OCI-LY3 (cell line): ENCODE measurements around the gene TRMT112.

Source experiments
- H2AFZ ChIP-seq: fragments of 200-600, 300-600 bp; shearing (Covaris generic); 2 replicates; pipeline ENCODE4 v1.6.0; 2014; ENCODE audit warnings: antibody characterized with exemption, low read depth, low read length
- H3K27ac ChIP-seq: fragments of 200-600, 300-600 bp; sonication (generic); 2 replicates; pipeline ENCODE4 v1.5.1; 2014; ENCODE audit warnings: mild to moderate bottlenecking, low read length, moderate library complexity, mixed read lengths
- H3K27me3 ChIP-seq: fragments of 200-600, 300-600 bp; sonication (generic); 2 replicates; pipeline ENCODE4 v1.6.1; 2014; ENCODE audit warnings: low read depth, low read length, mixed read lengths
- H3K36me3 ChIP-seq: fragments of 200-600, 300-600 bp; sonication (generic); replicated peaks from 2 replicates; pipeline ENCODE3; 2014; ENCODE audit warnings: low read depth, low read length, mixed read lengths
- H3K4me1 ChIP-seq: fragments of 300-600, 200-600 bp; sonication (generic); 2 replicates; pipeline ENCODE4 v1.6.1; 2014; ENCODE audit warnings: low read length, mixed read lengths
- H3K4me2 ChIP-seq: fragments of 200-600, 300-600 bp; sonication (generic); 2 replicates; pipeline ENCODE4 v1.6.1; 2014; ENCODE audit warnings: low read length, mixed read lengths
- H3K4me3 ChIP-seq: fragments of 300-600, 200-600 bp; sonication (generic); 2 replicates; pipeline ENCODE4 v1.5.1; 2014; ENCODE audit warnings: antibody characterized with exemption, mild to moderate bottlenecking, low read length, moderate library complexity
- H3K79me2 ChIP-seq: fragments of 300-600, 200-600 bp; shearing (Covaris generic); 2 replicates; pipeline ENCODE4 v1.6.1; 2014; ENCODE audit warnings: mild to moderate bottlenecking, low read length, mixed read lengths
- H3K9ac ChIP-seq: fragments of 300-600, 200-600 bp; shearing (Covaris generic); 2 replicates; pipeline ENCODE4 v1.6.0; 2014; ENCODE audit warnings: mild to moderate bottlenecking, low read length, moderate library complexity
- H3K9me3 ChIP-seq: fragments of 200-600, 300-600 bp; shearing (Covaris generic); 2 replicates; pipeline ENCODE4 v1.6.1; 2014; ENCODE audit warnings: low read length, mixed read lengths; ENCODE audit not compliant: insufficient read depth
- H4K20me1 ChIP-seq: fragments of 200-600, 300-600 bp; sonication (generic); 2 replicates; pipeline ENCODE4 v1.6.1; 2016; ENCODE audit warnings: low read length, mixed read lengths; ENCODE audit not compliant: insufficient read depth
- CTCF ChIP-seq: fragments of 200-600, 300-600 bp; sonication (generic); IDR thresholded peaks from 2 replicates; pipeline ENCODE4 v1.5.1; 2014; ENCODE audit warnings: antibody characterized with exemption, low read length, low read depth
- EZH2phosphoT487 ChIP-seq: fragments of 200-600 bp; shearing (Covaris generic); IDR thresholded peaks from 2 replicates; pipeline ENCODE4 v1.6.1; 2018; ENCODE audit warnings: antibody characterized with exemption, mixed run types, low read depth

TRMT112 gene

GRCh38 chr11:64352995-64353714, 35.8 kb upstream of the TRMT112 start:
- Histone ChIP-seq H3K9ac (no peak overlapping the region), H3K27me3 (no peaks in the 10 kb centered on the region), H2AFZ (no peak overlapping the region), H3K4me3 (no peak overlapping the region), H3K9me3 (no peaks in the 10 kb centered on the region), H3K27ac (no peak overlapping the region), H3K79me2 (no peaks in the 10 kb centered on the region), H3K36me3 (peaks cover 31% of the 10 kb centered on the region), H4K20me1 (no peaks in the 10 kb centered on the region), H3K4me1 (peaks cover 13% of the 10 kb centered on the region), H3K4me2 (no peak overlapping the region)
- no peak for TF ChIP-seq EZH2phosphoT487
- no peak for TF ChIP-seq CTCF

GRCh38 chr11:64352099-64352994, 35.0 kb upstream of the TRMT112 start:
- H3K36me3 ChIP-seq, result peaks cover 33% of the 10 kb centered on the region
- H4K20me1 ChIP-seq, result peaks cover 2% of the 10 kb centered on the region; the same call in 1 of the 2 replicates
- no peak overlapping the region for H3K27ac ChIP-seq
- H3K4me2 ChIP-seq, result no peak overlapping the region
- H3K4me3 ChIP-seq, result no peak overlapping the region
- no peak overlapping the region for H3K9ac ChIP-seq
- no peak overlapping the region for H2AFZ ChIP-seq
- H3K4me1 ChIP-seq, result peaks cover 8% of the 10 kb centered on the region
- H3K9me3 ChIP-seq, result no peaks in the 10 kb centered on the region
- H3K27me3 ChIP-seq, result no peaks in the 10 kb centered on the region
- TF ChIP-seq EZH2phosphoT487, result no peak
- no peak for TF ChIP-seq CTCF
- H3K79me2 ChIP-seq, result no peaks in the 10 kb centered on the region

- H3K79me2 ChIP-seq, result no peaks in the 10 kb centered on the region
Measured at GRCh38 chr11:64351136-64351631, 33.8 kb upstream of the TRMT112 start.

More at GRCh38 chr11:64351136-64351631, 33.8 kb upstream of the TRMT112 start:
- peaks cover 6% of the 10 kb centered on the region; the same call in 1 of the 2 replicates for H4K20me1 ChIP-seq
- H3K9ac ChIP-seq, result no peak overlapping the region
- H3K4me3 ChIP-seq, result no peak overlapping the region
- TF ChIP-seq CTCF (no peak), EZH2phosphoT487 (no peak)
- peaks cover 38% of the 10 kb centered on the region for H3K36me3 ChIP-seq
- H3K27ac ChIP-seq, result no peak overlapping the region
- H3K27me3 ChIP-seq, result no peaks in the 10 kb centered on the region
- peaks cover 8% of the 10 kb centered on the region for H3K4me1 ChIP-seq
- H2AFZ ChIP-seq, result no peak overlapping the region
- no peak overlapping the region for H3K4me2 ChIP-seq
- no peaks in the 10 kb centered on the region for H3K9me3 ChIP-seq
